HEK293T (cell line): ENCODE measurements around the gene PSKH1.

Source experiments
- ARNT ChIP-seq: fragments of 450-650 bp; IDR thresholded peaks from 2 replicates; pipeline ENCODE4 v1.6.1; 2017; ENCODE audit warnings: mild to moderate bottlenecking
- CTBP1 ChIP-seq: fragments of 450-650 bp; IDR thresholded peaks from 2 replicates; pipeline ENCODE4 v1.6.1; 2016; ENCODE audit warnings: borderline replicate concordance
- FOXK2 ChIP-seq: fragments of 450-650 bp; IDR thresholded peaks from 2 replicates; pipeline ENCODE4 v1.6.1; 2016; ENCODE audit warnings: mild to moderate bottlenecking
- FOXM1 ChIP-seq: fragments of 450-650 bp; IDR thresholded peaks from 2 replicates; pipeline ENCODE4 v1.6.1; 2017; ENCODE audit warnings: mild to moderate bottlenecking, borderline replicate concordance
- LEF1 ChIP-seq: fragments of 450-650 bp; IDR thresholded peaks from 2 replicates; pipeline ENCODE4 v1.6.1; 2017; ENCODE audit warnings: mild to moderate bottlenecking, borderline replicate concordance
- SP1 ChIP-seq: fragments of 450-650 bp; IDR thresholded peaks from 2 replicates; pipeline ENCODE4 v1.6.1; 2017
- SUZ12 ChIP-seq: fragments of 450-650 bp; IDR thresholded peaks from 2 replicates; pipeline ENCODE4 v1.6.1; 2016; ENCODE audit warnings: mild to moderate bottlenecking
- TF ChIP-seq, protein P1 (sequence below): fragments of 450-650 bp; IDR thresholded peaks from 2 replicates; pipeline ENCODE4 v1.6.1; 2016

DNA sequence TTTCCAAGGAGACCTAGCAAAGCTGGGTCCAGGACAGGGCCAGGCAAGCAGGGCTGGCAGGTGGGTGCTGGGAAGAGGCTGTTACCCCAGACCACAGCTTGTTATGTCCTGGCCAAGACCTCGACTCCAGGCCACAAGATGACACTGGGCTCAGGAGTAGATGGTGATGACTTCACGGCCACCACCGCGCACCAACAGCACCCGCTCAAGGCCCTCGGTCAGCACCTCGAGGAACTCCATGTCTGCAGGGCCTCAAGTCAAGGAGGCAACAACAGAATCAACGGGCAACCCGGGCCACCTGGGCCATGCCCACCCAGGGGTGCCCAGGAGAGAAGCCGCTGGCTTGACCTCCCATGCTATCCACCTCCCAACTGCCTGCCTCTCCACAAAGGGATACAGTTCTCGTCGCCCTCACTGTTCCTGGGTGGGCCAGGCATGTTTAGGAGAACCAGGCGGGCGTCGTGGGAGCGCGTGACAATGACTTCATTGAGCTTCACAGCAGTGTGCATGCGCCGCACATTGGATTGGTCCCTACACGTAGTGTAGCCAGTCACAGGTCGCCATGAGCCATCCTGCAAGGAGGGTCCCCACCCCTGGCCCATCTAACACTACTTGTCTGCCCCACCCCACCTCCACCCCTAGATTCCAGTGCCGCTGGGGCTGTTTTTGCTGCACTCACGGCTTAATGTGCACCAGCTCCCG, 51.8 kb downstream of the PSKH1 start:
- TF ChIP-seq LEF1 (no peak), SUZ12 (no peak), SP1 (no peak), FOXM1 (no peak), ARNT (no peak), FOXK2 (no peak), CTBP1 (no peak)
- TF ChIP-seq, protein P1, sequence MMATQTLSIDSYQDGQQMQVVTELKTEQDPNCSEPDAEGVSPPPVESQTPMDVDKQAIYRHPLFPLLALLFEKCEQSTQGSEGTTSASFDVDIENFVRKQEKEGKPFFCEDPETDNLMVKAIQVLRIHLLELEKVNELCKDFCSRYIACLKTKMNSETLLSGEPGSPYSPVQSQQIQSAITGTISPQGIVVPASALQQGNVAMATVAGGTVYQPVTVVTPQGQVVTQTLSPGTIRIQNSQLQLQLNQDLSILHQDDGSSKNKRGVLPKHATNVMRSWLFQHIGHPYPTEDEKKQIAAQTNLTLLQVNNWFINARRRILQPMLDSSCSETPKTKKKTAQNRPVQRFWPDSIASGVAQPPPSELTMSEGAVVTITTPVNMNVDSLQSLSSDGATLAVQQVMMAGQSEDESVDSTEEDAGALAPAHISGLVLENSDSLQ, result no peak
